WTC11 (cell line): ENCODE results near the gene TMEM235. TPM values are rescaled to one million over a fixed set of nuclear protein-coding genes. Genes with fewer than 3 reads are reported as not detected.
A peak's percentile ranks its signal among the peaks of the same experiment; 100 is the strongest.

ENCODE experiments used
- ATAC-seq: fragments of 200-7000 bp; cut with Tn5 transposase; 2 replicates; pipeline ENCODE4 v1.10.0; 2021; ENCODE audit warnings: mild to moderate bottlenecking, moderate library complexity
- CTCF ChIA-PET: fragments of 300-600 bp; sonication (Branson Sonifier 250); formaldehyde crosslinking; loops from one replicate; lab custom pipeline; 2021; ENCODE audit warnings: antibody characterized with exemption; lab: Charles Lee
- POLR2A ChIA-PET: fragments of 350-600 bp; sonication (Branson Sonifier 250); formaldehyde crosslinking; loops from one replicate; lab custom pipeline; 2021; ENCODE audit warnings: antibody characterized with exemption; lab: Charles Lee
- DNase-seq: peaks from one replicate; pipeline ENCODE4 v3.0.0; 2021; ENCODE audit warnings: low spot score
- H3K27ac Mint-ChIP-seq: 2 replicates; pipeline ENCODE4 v1.8.0; 2021; ENCODE audit warnings: mixed read lengths
- H3K27me3 Mint-ChIP-seq: 2 replicates; pipeline ENCODE4 v1.8.0; 2021; ENCODE audit warnings: low read depth, mild to moderate bottlenecking, moderate library complexity, mixed read lengths
- H3K36me3 Mint-ChIP-seq: 2 replicates; pipeline ENCODE4 v1.8.0; 2021; ENCODE audit warnings: mixed read lengths
- H3K4me1 Mint-ChIP-seq: 2 replicates; pipeline ENCODE4 v1.8.0; 2022; ENCODE audit warnings: mixed read lengths
- H3K4me3 Mint-ChIP-seq: 2 replicates; pipeline ENCODE4 v1.8.0; 2021; ENCODE audit warnings: mild to moderate bottlenecking, moderate library complexity, mixed read lengths
- H3K9me3 Mint-ChIP-seq: 2 replicates; pipeline ENCODE4 v1.8.0; 2021; ENCODE audit warnings: mixed read lengths
- ESRRA ChIP-seq: sonication (generic); formaldehyde crosslinking; IDR thresholded peaks from 2 replicates; pipeline ENCODE4 v1.8.1; 2022; ENCODE audit warnings: mild to moderate bottlenecking, missing genetic modification reagents, borderline replicate concordance
- NR3C1 ChIP-seq: sonication (generic); formaldehyde crosslinking; conservative IDR thresholded peaks from 2 replicates; pipeline ENCODE4 v1.8.1; 2023; ENCODE audit warnings: low read depth, mild to moderate bottlenecking, missing genetic modification reagents
- PRRX2 ChIP-seq: fragments of 250-450 bp; sonication (Bioruptor Pico); IDR thresholded peaks from 2 replicates; pipeline ENCODE4 v1.8.0; 2021; ENCODE audit warnings: mild to moderate bottlenecking
- RORB ChIP-seq: fragments of 250-450 bp; sonication (Bioruptor Pico); IDR thresholded peaks from 2 replicates; pipeline ENCODE4 v1.9.0; 2021; ENCODE audit warnings: mild to moderate bottlenecking
- SOX15 ChIP-seq: fragments of 250-450 bp; sonication (Bioruptor Pico); IDR thresholded peaks from 2 replicates; pipeline ENCODE4 v1.9.0; 2021; ENCODE audit warnings: mild to moderate bottlenecking
- ZNF317 ChIP-seq: sonication (generic); formaldehyde crosslinking; IDR thresholded peaks from 2 replicates; pipeline ENCODE4 v1.8.1; 2023; ENCODE audit warnings: low read depth, mild to moderate bottlenecking, moderate library complexity, missing genetic modification reagents, borderline replicate concordance
- ZNF396 ChIP-seq: fragments of 250-450 bp; sonication (Bioruptor Pico); IDR thresholded peaks from 2 replicates; pipeline ENCODE4 v1.8.0; 2021; ENCODE audit warnings: mild to moderate bottlenecking, moderate library complexity, borderline replicate concordance
- total RNA-seq: library from RNA; stranded (reverse); gene quantifications from 3 replicates; pipeline ENCODE4 v1.2.3, GENCODE V29; 2021
- TF ChIP-seq, protein P1 (sequence below): sonication (generic); formaldehyde crosslinking; IDR thresholded peaks from 2 replicates; pipeline ENCODE4 v1.8.1; 2022; ENCODE audit warnings: low read depth, mild to moderate bottlenecking, moderate library complexity, missing genetic modification reagents, borderline replicate concordance
- TF ChIP-seq, protein P2 (sequence below): sonication (generic); formaldehyde crosslinking; conservative IDR thresholded peaks from 2 replicates; pipeline ENCODE4 v1.8.1; 2022; ENCODE audit warnings: mild to moderate bottlenecking, missing genetic modification reagents
- TF ChIP-seq, protein P3 (sequence below): sonication (generic); formaldehyde crosslinking; IDR thresholded peaks from 2 replicates; pipeline ENCODE4 v1.8.1; 2023; ENCODE audit warnings: mild to moderate bottlenecking, missing genetic modification reagents, borderline replicate concordance
- TF ChIP-seq, protein P4 (sequence below): sonication (generic); formaldehyde crosslinking; IDR thresholded peaks from 2 replicates; pipeline ENCODE4 v1.8.1; 2023; ENCODE audit warnings: mild to moderate bottlenecking, missing genetic modification reagents, moderate library complexity
- TF ChIP-seq, protein P5 (sequence below): sonication (generic); formaldehyde crosslinking; IDR thresholded peaks from 2 replicates; pipeline ENCODE4 v1.8.1; 2022; ENCODE audit warnings: low read depth, missing genetic modification reagents, borderline replicate concordance
- TF ChIP-seq, protein P6 (sequence below): sonication (generic); formaldehyde crosslinking; IDR thresholded peaks from 2 replicates; pipeline ENCODE4 v1.8.1; 2022; ENCODE audit warnings: mild to moderate bottlenecking, missing genetic modification reagents, moderate library complexity, borderline replicate concordance
- TF ChIP-seq, protein P7 (sequence below): sonication (generic); formaldehyde crosslinking; conservative IDR thresholded peaks from 2 replicates; pipeline ENCODE4 v1.8.1; 2023; ENCODE audit warnings: mild to moderate bottlenecking, low read depth, missing genetic modification reagents, moderate library complexity
- TF ChIP-seq, protein P8 (sequence below): sonication (generic); formaldehyde crosslinking; IDR thresholded peaks from 2 replicates; pipeline ENCODE4 v1.8.0; 2023; ENCODE audit warnings: missing genetic modification reagents
- TF ChIP-seq, protein P9 (sequence below): fragments of 250-450 bp; sonication (Bioruptor Pico); IDR thresholded peaks from 2 replicates; pipeline ENCODE4 v1.9.0; 2021; ENCODE audit warnings: moderate library complexity, mild to moderate bottlenecking, inconsistent platforms, borderline replicate concordance
- TF ChIP-seq, protein P10 (sequence below): fragments of 200-600 bp; IDR thresholded peaks from 2 replicates; pipeline ENCODE4 v1.8.0; 2022; ENCODE audit warnings: antibody characterized with exemption

TMEM235 gene
- total RNA-seq, 1 experiment from 2014 or later, result 0.24 TPM

DNA sequence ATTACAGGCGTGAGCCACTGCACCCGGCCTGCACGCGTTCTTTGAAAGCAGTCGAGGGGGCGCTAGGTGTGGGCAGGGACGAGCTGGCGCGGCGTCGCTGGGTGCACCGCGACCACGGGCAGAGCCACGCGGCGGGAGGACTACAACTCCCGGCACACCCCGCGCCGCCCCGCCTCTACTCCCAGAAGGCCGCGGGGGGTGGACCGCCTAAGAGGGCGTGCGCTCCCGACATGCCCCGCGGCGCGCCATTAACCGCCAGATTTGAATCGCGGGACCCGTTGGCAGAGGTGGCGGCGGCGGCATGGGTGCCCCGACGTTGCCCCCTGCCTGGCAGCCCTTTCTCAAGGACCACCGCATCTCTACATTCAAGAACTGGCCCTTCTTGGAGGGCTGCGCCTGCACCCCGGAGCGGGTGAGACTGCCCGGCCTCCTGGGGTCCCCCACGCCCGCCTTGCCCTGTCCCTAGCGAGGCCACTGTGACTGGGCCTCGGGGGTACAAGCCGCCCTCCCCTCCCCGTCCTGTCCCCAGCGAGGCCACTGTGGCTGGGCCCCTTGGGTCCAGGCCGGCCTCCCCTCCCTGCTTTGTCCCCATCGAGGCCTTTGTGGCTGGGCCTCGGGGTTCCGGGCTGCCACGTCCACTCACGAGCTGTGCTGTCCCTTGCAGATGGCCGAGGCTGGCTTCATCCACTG, 17.3 kb upstream of the TMEM235 start, which contains the start of gene BIRC5:
Gene BIRC5, plus strand, starts transcription at position 238 of the 690 bp plus-strand sequence. Its CDS starts 64 bp downstream, at position 302.
- peaks cover 23% of the 10 kb centered on the region for H3K36me3 Mint-ChIP-seq
- H3K4me3 Mint-ChIP-seq, result peak within 1 kb of the TSS; percentile 98
- peak within 1 kb of the TSS; percentile 87 for H3K27ac Mint-ChIP-seq
- no peaks in the 10 kb centered on the region for H3K9me3 Mint-ChIP-seq
- ChIA-PET POLR2A (interaction anchor here (0.7 kb wide), 2 partner anchors 12 to 147 kb away, joined by 4 to 5 read pairs; no protein-coding TSS in a partner anchor), CTCF (interaction anchor here (0.7 to 2.1 kb wide), 5 partner anchors 27 to 208 kb away, joined by 3 to 10 read pairs (median 4); partner anchors contain the start of genes AFMID and TK1)
- peak; percentile 90 for DNase-seq
- peaks cover 5% of the 10 kb centered on the region; the same call in 1 of the 2 replicates for H3K27me3 Mint-ChIP-seq
- peaks cover 15% of the 10 kb centered on the region for H3K4me1 Mint-ChIP-seq
- peak; percentile 97 for ATAC-seq
- TF ChIP-seq, protein P1, sequence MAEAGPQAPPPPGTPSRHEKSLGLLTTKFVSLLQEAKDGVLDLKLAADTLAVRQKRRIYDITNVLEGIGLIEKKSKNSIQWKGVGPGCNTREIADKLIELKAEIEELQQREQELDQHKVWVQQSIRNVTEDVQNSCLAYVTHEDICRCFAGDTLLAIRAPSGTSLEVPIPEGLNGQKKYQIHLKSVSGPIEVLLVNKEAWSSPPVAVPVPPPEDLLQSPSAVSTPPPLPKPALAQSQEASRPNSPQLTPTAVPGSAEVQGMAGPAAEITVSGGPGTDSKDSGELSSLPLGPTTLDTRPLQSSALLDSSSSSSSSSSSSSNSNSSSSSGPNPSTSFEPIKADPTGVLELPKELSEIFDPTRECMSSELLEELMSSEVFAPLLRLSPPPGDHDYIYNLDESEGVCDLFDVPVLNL, result peak; percentile 100
- TF ChIP-seq, protein P2, sequence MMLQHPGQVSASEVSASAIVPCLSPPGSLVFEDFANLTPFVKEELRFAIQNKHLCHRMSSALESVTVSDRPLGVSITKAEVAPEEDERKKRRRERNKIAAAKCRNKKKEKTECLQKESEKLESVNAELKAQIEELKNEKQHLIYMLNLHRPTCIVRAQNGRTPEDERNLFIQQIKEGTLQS (CRISPR knock-in tag), result no peak
- TF ChIP-seq PRRX2 (CRISPR knock-in tag) (0 out of 2 replicates have a peak, but pooled peaks have one; percentile 31), ZNF396 (CRISPR knock-in tag) (no peak), ZNF317 (CRISPR knock-in tag) (0 out of 2 replicates have a peak, but pooled peaks have one; percentile 24), ESRRA (CRISPR knock-in tag) (no peak), NR3C1 (0 out of 2 replicates have a peak, but pooled peaks have one; percentile 35), RORB (no peak), SOX15 (CRISPR knock-in tag) (no peak)
- TF ChIP-seq, protein P3, sequence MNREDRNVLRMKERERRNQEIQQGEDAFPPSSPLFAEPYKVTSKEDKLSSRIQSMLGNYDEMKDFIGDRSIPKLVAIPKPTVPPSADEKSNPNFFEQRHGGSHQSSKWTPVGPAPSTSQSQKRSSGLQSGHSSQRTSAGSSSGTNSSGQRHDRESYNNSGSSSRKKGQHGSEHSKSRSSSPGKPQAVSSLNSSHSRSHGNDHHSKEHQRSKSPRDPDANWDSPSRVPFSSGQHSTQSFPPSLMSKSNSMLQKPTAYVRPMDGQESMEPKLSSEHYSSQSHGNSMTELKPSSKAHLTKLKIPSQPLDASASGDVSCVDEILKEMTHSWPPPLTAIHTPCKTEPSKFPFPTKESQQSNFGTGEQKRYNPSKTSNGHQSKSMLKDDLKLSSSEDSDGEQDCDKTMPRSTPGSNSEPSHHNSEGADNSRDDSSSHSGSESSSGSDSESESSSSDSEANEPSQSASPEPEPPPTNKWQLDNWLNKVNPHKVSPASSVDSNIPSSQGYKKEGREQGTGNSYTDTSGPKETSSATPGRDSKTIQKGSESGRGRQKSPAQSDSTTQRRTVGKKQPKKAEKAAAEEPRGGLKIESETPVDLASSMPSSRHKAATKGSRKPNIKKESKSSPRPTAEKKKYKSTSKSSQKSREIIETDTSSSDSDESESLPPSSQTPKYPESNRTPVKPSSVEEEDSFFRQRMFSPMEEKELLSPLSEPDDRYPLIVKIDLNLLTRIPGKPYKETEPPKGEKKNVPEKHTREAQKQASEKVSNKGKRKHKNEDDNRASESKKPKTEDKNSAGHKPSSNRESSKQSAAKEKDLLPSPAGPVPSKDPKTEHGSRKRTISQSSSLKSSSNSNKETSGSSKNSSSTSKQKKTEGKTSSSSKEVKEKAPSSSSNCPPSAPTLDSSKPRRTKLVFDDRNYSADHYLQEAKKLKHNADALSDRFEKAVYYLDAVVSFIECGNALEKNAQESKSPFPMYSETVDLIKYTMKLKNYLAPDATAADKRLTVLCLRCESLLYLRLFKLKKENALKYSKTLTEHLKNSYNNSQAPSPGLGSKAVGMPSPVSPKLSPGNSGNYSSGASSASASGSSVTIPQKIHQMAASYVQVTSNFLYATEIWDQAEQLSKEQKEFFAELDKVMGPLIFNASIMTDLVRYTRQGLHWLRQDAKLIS (CRISPR knock-in tag), result peak; percentile 87; the same call in 1 of the 2 replicates
- TF ChIP-seq, protein P4, sequence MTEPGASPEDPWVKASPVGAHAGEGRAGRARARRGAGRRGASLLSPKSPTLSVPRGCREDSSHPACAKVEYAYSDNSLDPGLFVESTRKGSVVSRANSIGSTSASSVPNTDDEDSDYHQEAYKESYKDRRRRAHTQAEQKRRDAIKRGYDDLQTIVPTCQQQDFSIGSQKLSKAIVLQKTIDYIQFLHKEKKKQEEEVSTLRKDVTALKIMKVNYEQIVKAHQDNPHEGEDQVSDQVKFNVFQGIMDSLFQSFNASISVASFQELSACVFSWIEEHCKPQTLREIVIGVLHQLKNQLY, result no peak
- TF ChIP-seq, protein P5, sequence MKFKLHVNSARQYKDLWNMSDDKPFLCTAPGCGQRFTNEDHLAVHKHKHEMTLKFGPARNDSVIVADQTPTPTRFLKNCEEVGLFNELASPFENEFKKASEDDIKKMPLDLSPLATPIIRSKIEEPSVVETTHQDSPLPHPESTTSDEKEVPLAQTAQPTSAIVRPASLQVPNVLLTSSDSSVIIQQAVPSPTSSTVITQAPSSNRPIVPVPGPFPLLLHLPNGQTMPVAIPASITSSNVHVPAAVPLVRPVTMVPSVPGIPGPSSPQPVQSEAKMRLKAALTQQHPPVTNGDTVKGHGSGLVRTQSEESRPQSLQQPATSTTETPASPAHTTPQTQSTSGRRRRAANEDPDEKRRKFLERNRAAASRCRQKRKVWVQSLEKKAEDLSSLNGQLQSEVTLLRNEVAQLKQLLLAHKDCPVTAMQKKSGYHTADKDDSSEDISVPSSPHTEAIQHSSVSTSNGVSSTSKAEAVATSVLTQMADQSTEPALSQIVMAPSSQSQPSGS (CRISPR knock-in tag), result 0 out of 2 replicates have a peak, but pooled peaks have one; percentile 8
- TF ChIP-seq, protein P6, sequence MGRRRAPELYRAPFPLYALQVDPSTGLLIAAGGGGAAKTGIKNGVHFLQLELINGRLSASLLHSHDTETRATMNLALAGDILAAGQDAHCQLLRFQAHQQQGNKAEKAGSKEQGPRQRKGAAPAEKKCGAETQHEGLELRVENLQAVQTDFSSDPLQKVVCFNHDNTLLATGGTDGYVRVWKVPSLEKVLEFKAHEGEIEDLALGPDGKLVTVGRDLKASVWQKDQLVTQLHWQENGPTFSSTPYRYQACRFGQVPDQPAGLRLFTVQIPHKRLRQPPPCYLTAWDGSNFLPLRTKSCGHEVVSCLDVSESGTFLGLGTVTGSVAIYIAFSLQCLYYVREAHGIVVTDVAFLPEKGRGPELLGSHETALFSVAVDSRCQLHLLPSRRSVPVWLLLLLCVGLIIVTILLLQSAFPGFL (CRISPR knock-in tag), result 0 out of 2 replicates have a peak, but pooled peaks have one; percentile 23
- TF ChIP-seq, protein P7, sequence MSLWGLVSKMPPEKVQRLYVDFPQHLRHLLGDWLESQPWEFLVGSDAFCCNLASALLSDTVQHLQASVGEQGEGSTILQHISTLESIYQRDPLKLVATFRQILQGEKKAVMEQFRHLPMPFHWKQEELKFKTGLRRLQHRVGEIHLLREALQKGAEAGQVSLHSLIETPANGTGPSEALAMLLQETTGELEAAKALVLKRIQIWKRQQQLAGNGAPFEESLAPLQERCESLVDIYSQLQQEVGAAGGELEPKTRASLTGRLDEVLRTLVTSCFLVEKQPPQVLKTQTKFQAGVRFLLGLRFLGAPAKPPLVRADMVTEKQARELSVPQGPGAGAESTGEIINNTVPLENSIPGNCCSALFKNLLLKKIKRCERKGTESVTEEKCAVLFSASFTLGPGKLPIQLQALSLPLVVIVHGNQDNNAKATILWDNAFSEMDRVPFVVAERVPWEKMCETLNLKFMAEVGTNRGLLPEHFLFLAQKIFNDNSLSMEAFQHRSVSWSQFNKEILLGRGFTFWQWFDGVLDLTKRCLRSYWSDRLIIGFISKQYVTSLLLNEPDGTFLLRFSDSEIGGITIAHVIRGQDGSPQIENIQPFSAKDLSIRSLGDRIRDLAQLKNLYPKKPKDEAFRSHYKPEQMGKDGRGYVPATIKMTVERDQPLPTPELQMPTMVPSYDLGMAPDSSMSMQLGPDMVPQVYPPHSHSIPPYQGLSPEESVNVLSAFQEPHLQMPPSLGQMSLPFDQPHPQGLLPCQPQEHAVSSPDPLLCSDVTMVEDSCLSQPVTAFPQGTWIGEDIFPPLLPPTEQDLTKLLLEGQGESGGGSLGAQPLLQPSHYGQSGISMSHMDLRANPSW (CRISPR knock-in tag), result no peak
- TF ChIP-seq, protein P8, sequence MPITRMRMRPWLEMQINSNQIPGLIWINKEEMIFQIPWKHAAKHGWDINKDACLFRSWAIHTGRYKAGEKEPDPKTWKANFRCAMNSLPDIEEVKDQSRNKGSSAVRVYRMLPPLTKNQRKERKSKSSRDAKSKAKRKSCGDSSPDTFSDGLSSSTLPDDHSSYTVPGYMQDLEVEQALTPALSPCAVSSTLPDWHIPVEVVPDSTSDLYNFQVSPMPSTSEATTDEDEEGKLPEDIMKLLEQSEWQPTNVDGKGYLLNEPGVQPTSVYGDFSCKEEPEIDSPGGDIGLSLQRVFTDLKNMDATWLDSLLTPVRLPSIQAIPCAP, result peak; percentile 52; the same call in 1 of the 2 replicates
- TF ChIP-seq, protein P9, sequence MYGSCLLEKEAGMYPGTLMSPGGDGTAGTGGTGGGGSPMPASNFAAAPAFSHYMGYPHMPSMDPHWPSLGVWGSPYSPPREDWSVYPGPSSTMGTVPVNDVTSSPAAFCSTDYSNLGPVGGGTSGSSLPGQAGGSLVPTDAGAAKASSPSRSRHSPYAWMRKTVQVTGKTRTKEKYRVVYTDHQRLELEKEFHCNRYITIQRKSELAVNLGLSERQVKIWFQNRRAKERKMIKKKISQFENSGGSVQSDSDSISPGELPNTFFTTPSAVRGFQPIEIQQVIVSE, result no peak
- TF ChIP-seq, protein P10, sequence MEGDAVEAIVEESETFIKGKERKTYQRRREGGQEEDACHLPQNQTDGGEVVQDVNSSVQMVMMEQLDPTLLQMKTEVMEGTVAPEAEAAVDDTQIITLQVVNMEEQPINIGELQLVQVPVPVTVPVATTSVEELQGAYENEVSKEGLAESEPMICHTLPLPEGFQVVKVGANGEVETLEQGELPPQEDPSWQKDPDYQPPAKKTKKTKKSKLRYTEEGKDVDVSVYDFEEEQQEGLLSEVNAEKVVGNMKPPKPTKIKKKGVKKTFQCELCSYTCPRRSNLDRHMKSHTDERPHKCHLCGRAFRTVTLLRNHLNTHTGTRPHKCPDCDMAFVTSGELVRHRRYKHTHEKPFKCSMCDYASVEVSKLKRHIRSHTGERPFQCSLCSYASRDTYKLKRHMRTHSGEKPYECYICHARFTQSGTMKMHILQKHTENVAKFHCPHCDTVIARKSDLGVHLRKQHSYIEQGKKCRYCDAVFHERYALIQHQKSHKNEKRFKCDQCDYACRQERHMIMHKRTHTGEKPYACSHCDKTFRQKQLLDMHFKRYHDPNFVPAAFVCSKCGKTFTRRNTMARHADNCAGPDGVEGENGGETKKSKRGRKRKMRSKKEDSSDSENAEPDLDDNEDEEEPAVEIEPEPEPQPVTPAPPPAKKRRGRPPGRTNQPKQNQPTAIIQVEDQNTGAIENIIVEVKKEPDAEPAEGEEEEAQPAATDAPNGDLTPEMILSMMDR, result no peak
